NT2/D1 (cell line): ENCODE measurements around the gene HIGD1A.

Source experiments
- SUZ12 ChIP-seq: IDR thresholded peaks from 2 replicates; pipeline ENCODE4 v1.6.1; 2011; ENCODE audit not compliant: insufficient read length, insufficient read depth; ENCODE audit errors: extremely low read depth
- YY1 ChIP-seq: IDR thresholded peaks from 2 replicates; pipeline ENCODE4 v1.6.1; 2011; ENCODE audit not compliant: insufficient read length, insufficient read depth
- ZNF274 ChIP-seq: IDR thresholded peaks from 2 replicates; pipeline ENCODE4 v1.6.1; 2011; ENCODE audit warnings: mild to moderate bottlenecking, low read depth, low read length

DNA sequence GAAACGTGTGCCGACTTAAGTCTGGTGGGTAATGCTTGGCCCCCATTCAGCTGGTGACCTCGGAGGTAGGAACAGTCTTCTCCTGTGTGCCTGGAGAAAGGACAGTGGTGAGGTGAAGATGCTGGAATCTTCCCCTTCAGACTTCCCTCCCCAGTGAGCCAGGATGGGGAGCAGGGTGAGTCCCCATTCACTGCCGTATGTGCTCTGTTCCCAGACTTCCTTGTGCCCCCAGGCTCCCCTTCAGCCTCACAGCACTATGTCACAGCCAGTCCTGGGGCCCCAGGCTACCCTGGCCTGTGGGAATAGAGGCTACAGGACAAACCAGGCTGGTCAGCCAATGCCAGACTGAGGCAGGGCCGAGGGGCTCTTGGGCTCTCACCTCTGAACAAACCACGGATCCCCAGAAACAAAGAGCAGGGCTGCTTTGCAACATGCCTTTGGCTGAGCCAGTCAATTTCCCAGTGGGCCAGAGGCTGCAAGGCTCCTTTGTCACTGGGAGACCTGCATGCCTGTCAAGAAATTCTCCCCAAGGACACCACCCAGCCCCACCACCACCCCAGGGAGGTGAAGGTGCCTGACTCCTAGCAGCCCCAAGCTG, 69.9 kb downstream of the HIGD1A start:
- TF ChIP-seq SUZ12 (no peak), ZNF274 (no peak), YY1 (no peak)
